NCI-H1417 (cell line): Measurements from ENCODE around the gene SORL1.
"Not testable (repeated sequence)": the region's sequence is repeated elsewhere in the genome, so short reads cannot be mapped to it uniquely, and the experiment has no call there.

Experiments
- DNase-seq, 3 experiments: peaks; one replicate each; lab custom pipeline; 2025; lab: John Stamatoyannopoulos, UW

SORL1 gene

DNA sequence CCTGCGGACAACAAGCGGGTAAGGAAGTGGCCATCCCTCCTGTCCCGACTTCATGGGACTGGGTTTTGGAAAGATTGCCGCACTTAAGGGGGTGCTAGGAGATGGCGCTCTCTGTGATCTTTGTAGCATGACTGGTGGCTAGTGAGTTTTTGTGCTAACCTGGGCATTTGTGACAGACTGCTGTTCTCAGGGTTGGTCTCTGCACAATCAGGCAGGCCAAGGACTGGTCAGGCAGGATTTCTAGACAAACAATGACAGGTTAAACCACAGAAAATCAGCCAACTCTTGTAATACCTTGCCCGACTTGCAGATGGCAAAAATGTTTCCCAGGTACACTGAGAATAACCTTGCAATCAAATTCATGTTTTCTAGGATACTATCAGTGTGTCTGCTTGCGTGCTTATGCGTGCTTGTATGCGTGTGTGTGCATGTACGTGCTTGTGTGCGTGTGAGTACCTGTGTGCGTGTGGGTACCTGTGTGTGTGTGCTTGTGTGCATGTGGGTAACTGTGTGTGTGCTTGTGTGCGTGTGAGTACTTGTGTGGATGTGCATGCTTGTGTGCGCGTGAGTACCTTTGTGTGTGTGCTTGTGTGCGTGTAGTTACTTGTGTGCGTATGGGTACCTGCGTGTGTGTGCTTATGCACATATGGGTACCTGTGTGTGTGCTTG lies 26.2 kb downstream of the SORL1 start:
- DNase-seq, result no peak

DNA sequence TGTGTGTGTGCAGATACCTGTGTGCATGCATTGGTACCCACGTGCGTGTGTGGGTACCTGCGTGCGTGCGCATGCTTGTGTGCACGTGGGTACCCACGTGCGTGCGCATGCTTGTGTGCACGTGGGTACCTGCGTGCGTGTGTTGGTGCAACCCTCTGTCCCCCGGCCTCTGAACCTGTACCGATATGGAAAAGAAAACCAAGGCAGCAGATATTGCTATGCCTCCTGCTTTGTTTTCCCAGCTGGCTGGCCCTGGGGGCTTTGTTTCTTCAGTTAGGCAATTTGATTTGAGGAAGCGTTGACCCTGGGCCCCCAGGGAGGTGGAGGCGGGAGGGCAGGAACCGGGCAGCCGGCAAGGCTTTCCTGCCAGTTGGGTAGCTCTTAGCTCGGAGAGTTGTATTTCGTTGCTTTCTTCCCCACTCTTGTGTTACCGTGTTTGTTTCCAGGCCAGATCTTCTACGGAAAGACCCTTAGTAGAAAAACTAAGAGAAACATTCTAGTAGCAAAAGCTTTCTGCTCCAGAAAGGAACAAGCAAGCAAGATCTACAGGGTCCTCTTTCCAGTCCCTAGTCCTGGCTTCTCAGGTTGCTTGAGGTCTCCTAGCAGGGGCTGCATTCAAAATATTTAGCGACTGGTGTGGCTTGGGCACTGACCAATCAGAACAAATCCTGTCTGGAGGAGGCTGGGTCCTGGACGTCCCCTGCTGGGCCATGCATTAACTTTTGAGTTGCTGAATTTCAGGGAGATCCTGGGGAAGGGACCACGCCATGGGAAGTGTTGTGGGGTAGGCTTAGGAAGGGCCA lies 27.0 kb downstream of the SORL1 start:
- no peak for DNase-seq

DNA sequence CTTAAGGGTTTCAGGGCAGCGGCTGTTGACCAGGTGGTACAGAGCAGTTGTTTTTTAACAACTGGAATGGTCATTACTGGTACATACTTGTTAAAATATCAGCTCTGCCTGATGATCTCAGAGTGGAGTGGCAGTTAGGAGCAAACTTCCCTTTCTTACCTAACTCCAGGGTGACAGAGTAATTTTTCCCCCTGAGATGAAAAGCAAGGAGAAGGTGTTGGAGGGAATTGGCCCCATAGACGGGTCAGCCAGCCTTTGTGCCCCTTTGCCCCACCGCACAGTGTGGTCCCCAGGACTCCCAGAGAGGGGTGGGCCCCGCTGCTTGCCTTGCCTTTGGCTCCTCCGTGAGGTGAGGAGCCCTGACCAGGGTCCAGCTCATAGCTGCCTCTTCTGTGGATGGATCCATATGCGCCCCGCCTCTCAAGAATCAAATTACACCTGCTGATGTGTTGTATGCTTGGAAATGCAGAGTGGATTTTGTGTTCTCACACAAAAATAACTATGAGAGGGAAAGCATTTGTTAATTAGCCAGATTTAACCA lies 27.7 kb downstream of the SORL1 start:
- peak in 1 of 3 experiments; percentile 35 for DNase-seq

- not testable (repeated sequence) for DNase-seq
Observed at GRCh38 chr11:121481484-121482230, 29.5 kb downstream of the SORL1 start.

DNA sequence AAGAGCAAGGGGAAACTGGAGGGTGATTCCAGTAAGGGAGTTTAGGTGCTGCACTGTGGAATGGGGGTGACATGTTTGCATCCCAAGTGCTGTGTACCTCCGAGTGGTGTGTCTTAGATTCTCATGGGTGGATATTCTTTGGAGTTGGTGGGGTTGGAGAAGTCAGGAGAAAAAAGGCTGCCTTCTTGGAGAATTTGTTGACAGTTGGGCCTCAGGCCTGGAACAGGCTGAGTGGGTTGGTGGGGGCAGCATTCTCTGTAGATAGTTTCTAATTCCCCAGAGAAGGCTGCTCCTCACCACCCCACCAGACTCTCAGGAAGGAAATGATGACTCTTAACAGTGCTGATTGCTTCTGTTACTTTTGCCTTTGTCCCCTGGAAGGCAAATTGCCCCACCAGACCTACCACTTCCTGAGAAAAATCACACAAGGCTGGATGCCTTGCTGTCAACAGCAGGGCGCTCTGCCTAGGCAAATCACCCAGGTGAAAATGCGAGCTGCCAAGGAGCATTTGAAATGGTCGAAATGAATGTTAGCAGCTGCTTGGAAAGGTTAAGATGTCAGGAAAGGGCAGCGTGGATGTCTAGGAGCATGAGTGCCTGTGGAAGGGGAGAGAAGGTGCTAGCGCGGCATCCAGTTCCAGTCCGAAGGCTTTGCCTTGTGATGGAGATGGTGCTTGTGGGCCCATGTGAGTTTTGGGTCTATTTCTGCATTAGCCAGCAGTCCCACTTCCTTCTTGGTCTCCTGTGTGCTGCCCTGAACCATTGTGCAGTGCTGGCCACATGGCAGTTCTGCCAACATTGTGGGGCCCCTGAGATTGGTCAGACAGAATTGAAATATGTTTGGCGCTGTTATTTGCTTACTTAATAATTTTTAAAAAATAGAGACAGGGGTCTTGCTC lies 30.4 kb downstream of the SORL1 start:
- no peak for DNase-seq

DNA sequence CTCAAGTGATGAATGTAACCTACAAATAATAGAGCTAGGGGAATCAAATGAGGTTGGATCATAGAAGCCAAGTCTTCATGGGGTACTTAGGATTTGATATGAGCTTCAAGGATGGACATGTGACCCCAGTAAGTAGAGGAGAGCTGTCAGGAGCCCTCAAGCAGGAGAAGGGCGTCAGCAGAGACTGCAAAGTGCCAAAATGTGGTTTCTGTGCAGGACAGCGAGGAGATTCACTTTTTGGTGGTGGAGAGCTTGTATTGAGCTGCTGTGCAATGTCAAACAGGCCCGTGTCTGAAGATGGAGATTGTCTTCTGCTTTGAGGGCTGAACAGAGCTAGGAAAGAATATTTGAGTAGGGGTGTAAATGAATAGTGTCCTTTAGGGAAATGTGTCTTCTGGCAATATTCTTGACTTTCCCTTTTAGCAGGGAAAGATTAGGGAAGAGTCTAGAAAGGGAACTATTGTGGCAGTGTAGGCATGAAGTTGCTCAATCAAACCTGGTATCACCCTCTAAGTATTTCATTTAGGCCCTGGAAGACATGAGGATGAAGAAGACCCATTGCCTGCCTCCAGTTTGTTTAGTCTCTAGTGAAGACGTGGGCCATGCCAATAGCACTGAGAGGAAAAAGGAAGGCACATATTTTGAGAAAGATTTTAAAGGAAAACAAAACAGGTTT lies 31.8 kb downstream of the SORL1 start:
- DNase-seq, result no peak

DNA sequence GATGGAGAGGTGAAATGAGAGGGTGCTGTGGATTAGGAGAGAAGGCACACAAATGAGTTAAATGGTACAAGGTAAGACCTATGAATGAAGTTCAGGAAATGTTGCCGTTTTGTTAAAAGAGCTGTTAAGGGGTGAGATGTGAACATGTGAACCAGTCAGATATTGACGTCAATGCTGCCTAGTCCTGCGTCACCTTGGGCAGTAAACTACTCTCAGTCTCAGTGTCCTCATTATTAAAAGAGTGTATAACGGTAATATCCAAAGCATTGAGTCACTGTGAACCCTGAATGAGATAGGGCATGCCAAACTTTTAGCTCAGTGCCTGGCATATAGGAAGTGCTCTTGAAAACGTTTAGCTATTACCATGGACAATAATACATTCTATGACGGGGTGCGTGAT lies 33.1 kb downstream of the SORL1 start:
- DNase-seq, result no peak

GRCh38 chr11:121486054-121486453 lies 33.9 kb downstream of the SORL1 start:
- DNase-seq, result no peak

- peak in 1 of 3 experiments; percentile 78 for DNase-seq
Observed at GRCh38 chr11:121487191-121487590, 35.1 kb downstream of the SORL1 start.

GRCh38 chr11:121488170-121488569 lies 36.1 kb downstream of the SORL1 start:
- DNase-seq, result no peak

DNA sequence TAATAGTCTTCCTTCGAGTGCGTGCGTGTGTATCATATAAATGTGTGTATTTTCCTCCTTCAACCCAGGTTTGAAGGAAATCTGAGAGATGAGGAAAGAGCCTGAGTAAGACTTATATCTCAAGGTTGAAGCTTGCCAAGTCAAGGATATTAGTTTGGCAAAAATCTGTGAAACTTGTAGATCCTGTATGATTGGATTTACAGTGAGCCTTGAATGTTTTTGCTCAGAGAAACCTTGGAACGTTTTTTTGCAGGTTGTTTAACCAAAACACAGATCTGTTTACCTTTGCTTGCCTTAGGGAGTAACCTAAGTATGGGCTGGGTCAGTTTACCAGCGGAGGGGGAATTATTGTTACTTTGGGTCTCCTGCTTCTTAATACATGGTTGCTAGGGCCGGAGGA lies 36.5 kb downstream of the SORL1 start:
- no peak for DNase-seq

- DNase-seq, result no peak
Observed at GRCh38 chr11:121489823-121490222, 37.7 kb downstream of the SORL1 start.

GRCh38 chr11:121494355-121495099 lies 42.4 kb downstream of the SORL1 start:
- no peak for DNase-seq

GRCh38 chr11:121497176-121497998 lies 45.3 kb downstream of the SORL1 start:
- no peak for DNase-seq

DNA sequence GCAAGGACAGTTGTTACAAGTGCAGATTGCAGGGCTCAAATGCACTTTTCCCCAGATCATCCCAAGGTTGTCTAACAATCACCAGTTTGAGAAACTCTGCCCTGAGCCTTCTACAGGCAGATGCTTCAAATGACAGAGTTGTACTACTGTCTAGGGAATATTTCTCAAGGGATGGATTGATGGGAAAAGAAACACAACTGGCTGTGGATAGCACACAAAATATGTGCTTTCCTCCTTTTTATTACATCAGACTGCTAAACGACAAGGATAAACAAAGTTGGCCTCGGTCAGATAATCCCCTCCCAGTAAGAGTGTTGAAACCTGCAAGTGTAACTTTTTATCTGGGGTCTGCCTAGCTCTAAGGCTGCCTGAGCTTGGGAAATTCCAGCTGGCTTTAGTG lies 47.3 kb downstream of the SORL1 start:
- DNase-seq, result no peak

- no peak for DNase-seq
Observed at GRCh38 chr11:121500275-121500674, 48.2 kb downstream of the SORL1 start.

- DNase-seq, result no peak
Observed at GRCh38 chr11:121500717-121501116, 48.6 kb downstream of the SORL1 start.

- no peak for DNase-seq
Observed at GRCh38 chr11:121503051-121503450, 50.9 kb downstream of the SORL1 start.

DNA sequence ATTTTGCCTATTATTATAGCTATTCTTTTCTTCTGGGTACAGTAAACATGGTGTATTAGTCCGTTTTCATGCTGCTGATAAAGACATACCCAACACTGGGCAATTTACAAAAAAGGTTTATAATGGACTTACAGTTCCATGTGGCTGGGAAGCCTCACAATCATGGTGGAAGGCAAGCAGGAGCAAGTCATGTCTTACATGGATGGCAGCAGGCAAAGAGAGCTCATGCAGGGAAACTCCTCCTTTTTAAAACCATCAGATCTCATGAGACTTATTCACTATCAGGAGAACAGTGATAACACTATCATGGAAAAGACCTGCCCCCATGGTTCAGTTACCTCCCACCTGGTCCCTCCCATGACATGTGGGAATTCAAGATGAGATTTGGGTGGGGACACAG lies 54.1 kb downstream of the SORL1 start:
- not testable (repeated sequence) for DNase-seq
